PC-3 (cell line): ENCODE data around the gene NKAIN2.

Experiments used
- CTCF ChIP-seq: fragments of 300-600 bp; sonication (generic); conservative IDR thresholded peaks from 2 replicates; pipeline ENCODE4 v1.5.1; 2017; ENCODE audit warnings: antibody characterized with exemption, low read depth, mild to moderate bottlenecking, low read length
- EZH2 ChIP-seq: fragments of 300-600 bp; sonication (generic); IDR thresholded peaks from one replicate; pipeline ENCODE4 v1.6.1; 2017; ENCODE audit warnings: antibody characterized with exemption, mild to moderate bottlenecking, low read length; ENCODE audit not compliant: unreplicated experiment
- EZH2phosphoT487 ChIP-seq: fragments of 300-600 bp; sonication (generic); IDR thresholded peaks from 2 replicates; pipeline ENCODE4 v1.6.1; 2018; ENCODE audit warnings: mild to moderate bottlenecking, antibody characterized with exemption, low read length, borderline replicate concordance

GRCh38 chr6:124487623-124488431 lies 684.2 kb downstream of the NKAIN2 start:
- no peak for TF ChIP-seq EZH2
- no peak for TF ChIP-seq CTCF
- no peak for TF ChIP-seq EZH2phosphoT487
